IgD-negative memory B cell (primary cell): ENCODE results near the gene ABHD4. TPM values are rescaled to one million over a fixed set of nuclear protein-coding genes. Genes with fewer than 3 reads are reported as not detected.
A peak's percentile ranks its signal among the peaks of the same experiment; 100 is the strongest.
"Not testable (repeated sequence)": the region's sequence is repeated elsewhere in the genome, so short reads cannot be mapped to it uniquely, and the experiment has no call there.

ENCODE experiments used
- H3K27ac Mint-ChIP-seq, 3 donors: one replicate each; pipeline ENCODE4 v1.8.0; 2020 to 2022; ENCODE audit warnings: mild to moderate bottlenecking in 3 of 3, mixed read lengths in 3 of 3, moderate library complexity in 1 of 3
- H3K27me3 Mint-ChIP-seq: one replicate; pipeline ENCODE4 v1.8.0; 2021; ENCODE audit warnings: mixed read lengths
- H3K36me3 Mint-ChIP-seq: one replicate; pipeline ENCODE4 v1.8.0; 2020; ENCODE audit warnings: mild to moderate bottlenecking, mixed read lengths
- H3K4me1 Mint-ChIP-seq, 3 donors: one replicate each; pipeline ENCODE4 v1.8.0; 2020 to 2022; ENCODE audit warnings: mixed read lengths in 3 of 3, mild to moderate bottlenecking in 1 of 3
- H3K4me3 Mint-ChIP-seq, 4 donors: one replicate each; pipeline ENCODE4 v1.8.0; 2020 to 2022; ENCODE audit warnings: mild to moderate bottlenecking in 4 of 4, mixed read lengths in 4 of 4, moderate library complexity in 3 of 4
- H3K9me3 Mint-ChIP-seq, 3 donors: one replicate each; pipeline ENCODE4 v1.8.0; 2020 to 2021; ENCODE audit warnings: mixed read lengths in 3 of 3, mild to moderate bottlenecking in 1 of 3
- polyA plus RNA-seq: library from polyadenylated mRNA; unstranded; fragments of 300-500 nt; fragmentation: Illumina TruSeq; gene quantifications from one replicate; pipeline ENCODE4 v1.2.3, GENCODE V29; 2021

ABHD4 gene
- polyA plus RNA-seq, 1 donor from 2014 or later: 9.0 TPM

- Mint-ChIP-seq H3K36me3 (no peaks in the 10 kb centered on the region), H3K9me3 (peaks cover 0 to 1% (median 0%) of the 10 kb centered on the region in 3 donors), H3K27ac (peak overlapping the region; percentile 99 to 100 (median 99)), H3K27me3 (no peaks in the 10 kb centered on the region), H3K4me3 (peak overlapping the region; percentile 82 to 95 (median 89)), H3K4me1 (peaks cover 41 to 62% (median 43%) of the 10 kb centered on the region in 3 donors)
Observed at GRCh38 chr14:22556990-22557623, 41.0 kb upstream of the ABHD4 start.

DNA sequence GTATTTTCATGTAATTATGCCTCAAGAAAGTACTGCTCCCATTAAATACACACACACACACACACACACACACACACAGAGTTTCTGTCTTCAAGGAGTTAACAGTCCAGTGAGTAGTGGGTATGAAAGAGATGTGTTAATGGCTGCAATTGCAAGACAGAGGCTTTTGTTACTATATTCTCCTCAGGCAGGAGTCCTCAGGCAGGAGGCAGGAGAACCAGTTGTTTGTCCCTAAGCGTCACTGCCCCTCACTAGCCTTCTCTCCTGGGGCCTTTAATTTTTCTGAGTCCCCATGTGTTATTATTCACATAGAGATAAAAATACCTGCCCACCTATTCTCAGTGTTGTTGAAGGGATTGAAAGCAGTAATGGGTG is 40.3 kb upstream of the ABHD4 start:
- Mint-ChIP-seq H3K27ac (peak overlapping the region; percentile 99 to 100 (median 99)), H3K4me1 (peaks cover 39 to 60% (median 44%) of the 10 kb centered on the region in 3 donors), H3K9me3 (peaks cover 0 to 1% (median 0%) of the 10 kb centered on the region in 3 donors), H3K27me3 (no peaks in the 10 kb centered on the region), H3K36me3 (no peaks in the 10 kb centered on the region), H3K4me3 (peak overlapping the region; percentile 82 to 95 (median 89))

DNA sequence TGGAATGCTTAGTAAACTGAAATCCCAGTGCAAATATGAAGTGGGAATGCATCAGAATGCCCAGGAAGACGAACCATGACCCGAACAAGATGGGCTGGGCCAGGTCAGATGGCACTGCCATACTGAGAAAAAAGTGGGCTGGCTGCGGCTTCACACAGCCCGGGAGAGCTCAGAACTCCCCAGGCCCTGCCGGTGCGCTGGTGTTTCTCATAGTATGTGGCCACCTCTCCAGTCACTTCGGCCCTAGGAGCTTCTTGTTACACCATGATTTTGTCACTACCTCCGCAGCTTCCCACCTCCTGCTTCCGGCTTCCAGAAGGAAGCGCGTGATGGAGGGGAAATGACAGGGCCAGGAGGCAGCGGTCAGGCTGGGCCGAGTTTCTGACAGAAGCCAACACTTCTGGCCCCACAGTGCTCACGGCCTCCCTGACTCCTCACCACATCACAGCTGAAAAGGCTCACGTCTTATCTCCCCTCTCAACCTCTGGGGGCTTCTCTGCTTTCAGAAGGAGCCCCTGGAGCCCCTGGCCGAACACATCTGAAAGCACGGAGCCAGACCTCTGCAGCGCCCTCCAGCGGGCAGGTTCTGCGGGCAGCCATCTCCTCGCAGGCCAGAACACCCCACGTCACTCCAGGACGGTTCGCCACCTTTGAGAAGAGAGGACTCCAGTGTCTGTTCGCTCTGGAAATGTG is 39.7 kb upstream of the ABHD4 start:
- Mint-ChIP-seq H3K9me3 (peaks cover 0 to 1% (median 0%) of the 10 kb centered on the region in 3 donors), H3K27me3 (no peaks in the 10 kb centered on the region), H3K27ac (peak overlapping the region; percentile 99 to 100 (median 99)), H3K4me3 (peak overlapping the region in 3 of 4 donors; percentile 52 to 87 (median 73)), H3K36me3 (no peaks in the 10 kb centered on the region), H3K4me1 (peaks cover 39 to 60% (median 44%) of the 10 kb centered on the region in 3 donors)

GRCh38 chr14:22559041-22559440 is 39.1 kb upstream of the ABHD4 start:
- peaks cover 0 to 1% (median 0%) of the 10 kb centered on the region in 3 donors for H3K9me3 Mint-ChIP-seq
- H3K4me1 Mint-ChIP-seq: peaks cover 39 to 55% (median 44%) of the 10 kb centered on the region in 3 donors
- peak overlapping the region in 3 of 4 donors; percentile 65 to 87 (median 71) for H3K4me3 Mint-ChIP-seq
- H3K36me3 Mint-ChIP-seq: no peaks in the 10 kb centered on the region
- no peaks in the 10 kb centered on the region for H3K27me3 Mint-ChIP-seq
- H3K27ac Mint-ChIP-seq: peak overlapping the region; percentile 87 to 100 (median 99)

- peak overlapping the region in 3 of 4 donors; percentile 12 to 74 (median 14) for H3K4me3 Mint-ChIP-seq
- peak overlapping the region; percentile 80 to 93 (median 91) for H3K27ac Mint-ChIP-seq
- H3K36me3 Mint-ChIP-seq: no peaks in the 10 kb centered on the region
- peaks cover 0 to 1% (median 0%) of the 10 kb centered on the region in 3 donors for H3K9me3 Mint-ChIP-seq
- peaks cover 47 to 60% (median 51%) of the 10 kb centered on the region in 3 donors for H3K4me1 Mint-ChIP-seq
- H3K27me3 Mint-ChIP-seq: no peaks in the 10 kb centered on the region
Observed at GRCh38 chr14:22560662-22561365, 37.3 kb upstream of the ABHD4 start.

GRCh38 chr14:22561366-22561660 is 36.8 kb upstream of the ABHD4 start:
- Mint-ChIP-seq H3K27ac (peak overlapping the region; percentile 80 to 93 (median 91)), H3K36me3 (no peaks in the 10 kb centered on the region), H3K9me3 (peaks cover 0 to under 1% (median 0%) of the 10 kb centered on the region in 3 donors), H3K27me3 (no peaks in the 10 kb centered on the region), H3K4me3 (peak overlapping the region in 3 of 4 donors; percentile 28 to 77 (median 74)), H3K4me1 (peaks cover 45 to 60% (median 50%) of the 10 kb centered on the region in 3 donors)

GRCh38 chr14:22561661-22562579 is 36.2 kb upstream of the ABHD4 start:
- H3K9me3 Mint-ChIP-seq: no peaks in the 10 kb centered on the region
- no peaks in the 10 kb centered on the region for H3K36me3 Mint-ChIP-seq
- no peaks in the 10 kb centered on the region for H3K27me3 Mint-ChIP-seq
- H3K4me3 Mint-ChIP-seq: peak overlapping the region; percentile 28 to 77 (median 52)
- H3K27ac Mint-ChIP-seq: peak overlapping the region; percentile 80 to 93 (median 91)
- H3K4me1 Mint-ChIP-seq: peaks cover 47 to 62% (median 47%) of the 10 kb centered on the region in 3 donors

DNA sequence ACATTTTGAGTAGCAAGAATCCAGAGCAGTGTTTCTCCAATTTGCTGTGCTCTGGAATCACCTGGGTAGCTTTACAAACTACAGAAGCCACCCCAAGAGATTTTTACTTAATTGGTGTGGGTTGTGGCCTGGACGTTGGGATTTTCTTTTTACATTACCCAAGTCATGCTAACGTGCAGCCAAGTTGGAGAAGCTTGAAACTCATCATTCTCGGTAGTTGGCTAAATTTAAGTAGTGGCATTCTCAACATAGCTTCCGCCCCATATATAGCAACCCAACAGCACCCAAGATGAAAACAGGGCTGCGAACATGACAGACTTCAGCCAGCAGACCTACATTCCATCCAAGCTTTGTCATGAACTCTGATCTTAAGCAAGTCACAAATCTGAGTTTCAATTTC is 34.1 kb upstream of the ABHD4 start:
- peak overlapping the region; percentile 63 to 96 (median 70) for H3K27ac Mint-ChIP-seq
- H3K4me3 Mint-ChIP-seq: peak overlapping the region in 3 of 4 donors; percentile 30 to 88 (median 74)
- no peaks in the 10 kb centered on the region for H3K27me3 Mint-ChIP-seq
- no peaks in the 10 kb centered on the region for H3K36me3 Mint-ChIP-seq
- H3K4me1 Mint-ChIP-seq: peaks cover 55 to 67% (median 58%) of the 10 kb centered on the region in 3 donors
- H3K9me3 Mint-ChIP-seq: no peaks in the 10 kb centered on the region

DNA sequence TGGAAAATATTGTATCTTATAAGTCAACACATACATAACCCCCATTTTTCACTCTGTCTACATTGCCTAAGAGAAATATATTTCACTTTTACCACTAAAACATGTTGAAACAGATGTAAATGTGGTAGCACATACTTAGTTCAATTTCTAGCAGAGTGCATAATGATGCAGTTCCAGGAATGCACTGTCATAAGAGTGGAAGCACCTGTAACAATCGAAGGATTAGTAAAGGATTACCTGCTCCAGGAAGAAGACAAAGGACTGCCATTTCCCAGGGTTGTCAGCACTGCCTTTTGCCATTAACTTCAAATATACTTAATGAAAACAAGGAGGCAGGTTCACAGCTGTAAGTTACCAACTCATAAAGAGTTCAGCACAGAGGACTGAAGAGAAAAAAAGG is 33.6 kb upstream of the ABHD4 start:
- peaks cover 59 to 69% (median 59%) of the 10 kb centered on the region in 3 donors for H3K4me1 Mint-ChIP-seq
- no peaks in the 10 kb centered on the region for H3K27me3 Mint-ChIP-seq
- peak overlapping the region; percentile 70 to 96 (median 87) for H3K27ac Mint-ChIP-seq
- peak overlapping the region; percentile 26 to 88 (median 52) for H3K4me3 Mint-ChIP-seq
- no peaks in the 10 kb centered on the region for H3K36me3 Mint-ChIP-seq
- H3K9me3 Mint-ChIP-seq: no peaks in the 10 kb centered on the region

DNA sequence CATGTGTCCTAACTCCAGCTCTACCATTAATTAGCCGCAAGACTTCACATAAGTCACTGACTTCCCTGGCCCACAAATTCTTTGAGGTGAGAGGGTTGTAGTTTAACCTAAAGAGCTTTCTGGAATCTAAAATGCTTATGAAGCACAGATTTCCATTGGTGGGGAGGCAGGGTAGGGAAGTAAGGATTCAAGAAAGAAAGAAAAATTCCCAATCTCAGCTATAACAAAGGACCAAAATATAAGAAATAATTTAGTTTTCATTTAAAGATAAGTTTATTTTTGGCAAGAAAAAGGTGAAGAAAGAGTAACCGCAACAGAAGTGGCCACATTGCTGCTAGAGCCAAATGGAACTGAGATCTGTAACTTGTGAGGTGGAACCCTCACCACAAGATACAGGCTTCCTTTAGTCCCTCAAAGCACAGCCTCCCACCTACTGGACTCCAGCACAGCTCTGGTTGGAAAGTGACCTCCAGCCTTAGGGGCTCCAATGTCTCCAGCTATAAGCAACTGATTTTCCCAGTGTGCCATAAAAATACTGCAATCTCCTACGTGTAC is 32.6 kb upstream of the ABHD4 start:
- H3K9me3 Mint-ChIP-seq: no peaks in the 10 kb centered on the region
- H3K27me3 Mint-ChIP-seq: no peaks in the 10 kb centered on the region
- peak overlapping the region; percentile 5 to 88 (median 68) for H3K4me3 Mint-ChIP-seq
- H3K36me3 Mint-ChIP-seq: no peaks in the 10 kb centered on the region
- peak overlapping the region; percentile 70 to 96 (median 96) for H3K27ac Mint-ChIP-seq
- H3K4me1 Mint-ChIP-seq: peaks cover 61 to 73% (median 64%) of the 10 kb centered on the region in 3 donors

- Mint-ChIP-seq H3K27ac (peak overlapping the region in 2 of 3 donors; percentile 70 to 96), H3K4me3 (peak overlapping the region; percentile 44 to 88 (median 68)), H3K4me1 (peaks cover 58 to 72% (median 66%) of the 10 kb centered on the region in 3 donors)
- not testable (repeated sequence) for H3K27me3 Mint-ChIP-seq, H3K36me3 Mint-ChIP-seq, H3K9me3 Mint-ChIP-seq
Observed at GRCh38 chr14:22566266-22566665, 31.8 kb upstream of the ABHD4 start.

GRCh38 chr14:22566845-22567244 is 31.3 kb upstream of the ABHD4 start:
- Mint-ChIP-seq H3K27ac (peak overlapping the region; percentile 63 to 94 (median 70)), H3K36me3 (no peaks in the 10 kb centered on the region), H3K4me3 (peak overlapping the region in 3 of 4 donors; percentile 35 to 81 (median 58)), H3K4me1 (peaks cover 53 to 66% (median 60%) of the 10 kb centered on the region in 3 donors), H3K9me3 (no peaks in the 10 kb centered on the region), H3K27me3 (no peaks in the 10 kb centered on the region)

DNA sequence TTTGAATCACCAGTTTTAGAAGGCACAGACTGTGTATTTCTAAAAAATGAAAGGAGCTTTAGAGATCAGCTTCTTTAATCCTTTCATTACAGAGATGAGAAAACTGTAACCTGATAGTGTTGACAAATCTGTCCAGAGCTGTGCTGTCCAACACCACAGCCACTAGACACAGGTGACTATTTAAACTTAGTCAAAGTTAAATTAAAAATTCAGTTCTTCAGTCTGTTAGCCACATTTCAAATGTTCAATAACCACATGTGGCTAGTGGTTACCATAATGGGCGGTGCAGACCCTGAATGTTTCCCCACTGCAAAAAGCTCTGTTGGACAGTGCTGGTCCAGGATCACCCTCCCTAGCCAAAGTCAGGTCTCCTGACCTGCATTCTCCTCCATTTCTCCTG is 30.7 kb upstream of the ABHD4 start:
- Mint-ChIP-seq H3K27ac (peak overlapping the region; percentile 63 to 94 (median 70)), H3K4me1 (peaks cover 49 to 63% (median 58%) of the 10 kb centered on the region in 3 donors), H3K4me3 (peak overlapping the region in 3 of 4 donors; percentile 7 to 58 (median 57)), H3K27me3 (no peaks in the 10 kb centered on the region), H3K36me3 (no peaks in the 10 kb centered on the region), H3K9me3 (no peaks in the 10 kb centered on the region)
